GM21529 (cell line): ENCODE measurements around the gene CDH4.

Source experiments
- ATAC-seq: cut with Tn5 transposase; IDR thresholded peaks from one replicate; pipeline ENCODE4 v1.9.1; 2021; ENCODE audit not compliant: unreplicated experiment

Gene CDH4

GRCh38 chr20:61510778-61511330 lies 258.8 kb downstream of the CDH4 start:
- ATAC-seq, result no peak

- no peak for ATAC-seq
These were observed 260.4 kb downstream of the CDH4 start for GRCh38 chr20:61512475-61512874.

- no peak for ATAC-seq
These were observed 261.3 kb downstream of the CDH4 start for GRCh38 chr20:61513124-61514017.

- no peak for ATAC-seq
These were observed 261.9 kb downstream of the CDH4 start for GRCh38 chr20:61514018-61514365.

GRCh38 chr20:61514396-61514795 lies 262.3 kb downstream of the CDH4 start:
- no peak for ATAC-seq

- ATAC-seq, result no peak
These were observed 262.9 kb downstream of the CDH4 start for GRCh38 chr20:61514805-61515505.

- ATAC-seq, result no peak
These were observed 263.9 kb downstream of the CDH4 start for GRCh38 chr20:61515922-61516321.

- ATAC-seq, result no peak
These were observed 264.5 kb downstream of the CDH4 start for GRCh38 chr20:61516346-61517208.

- no peak for ATAC-seq
These were observed 265.4 kb downstream of the CDH4 start for GRCh38 chr20:61517419-61517818.

GRCh38 chr20:61518424-61518951 lies 266.4 kb downstream of the CDH4 start:
- ATAC-seq, result no peak

- ATAC-seq, result no peak
These were observed 267.4 kb downstream of the CDH4 start for GRCh38 chr20:61519488-61519887.

- no peak for ATAC-seq
These were observed 268.2 kb downstream of the CDH4 start for GRCh38 chr20:61520076-61520892.

GRCh38 chr20:61520893-61521460 lies 268.9 kb downstream of the CDH4 start:
- no peak for ATAC-seq

GRCh38 chr20:61521687-61522420 lies 269.8 kb downstream of the CDH4 start:
- no peak for ATAC-seq

GRCh38 chr20:61522498-61523090 lies 270.5 kb downstream of the CDH4 start:
- ATAC-seq, result no peak

- ATAC-seq, result no peak
These were observed 271.1 kb downstream of the CDH4 start for GRCh38 chr20:61523145-61523544.

GRCh38 chr20:61524951-61525666 lies 273.0 kb downstream of the CDH4 start:
- no peak for ATAC-seq
